ENCODE measurements around the gene SPAG9.
"Not testable (repeated sequence)": the region's sequence is repeated elsewhere in the genome, so short reads cannot be mapped to it uniquely, and the experiment has no call there.

DNA sequence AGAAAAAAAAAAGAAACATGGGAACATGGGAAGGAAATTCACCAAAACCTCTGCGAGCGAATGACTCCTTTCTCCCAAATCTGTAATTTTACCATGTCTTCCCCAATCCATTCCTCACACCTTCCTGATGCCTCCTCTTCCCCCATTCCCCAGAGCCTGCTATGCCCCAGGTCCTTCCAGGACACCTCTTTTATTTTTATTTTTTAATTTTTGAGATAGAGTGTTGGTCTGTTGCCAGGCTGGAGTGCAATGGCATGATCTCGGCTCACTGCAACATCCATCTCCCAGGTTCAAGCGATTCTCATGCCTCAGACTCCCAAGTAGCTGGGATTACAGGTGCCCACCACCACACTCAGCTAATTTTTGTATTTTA lies 179.0 kb downstream of the SPAG9 start:
- TF ChIP-seq, protein P1, sequence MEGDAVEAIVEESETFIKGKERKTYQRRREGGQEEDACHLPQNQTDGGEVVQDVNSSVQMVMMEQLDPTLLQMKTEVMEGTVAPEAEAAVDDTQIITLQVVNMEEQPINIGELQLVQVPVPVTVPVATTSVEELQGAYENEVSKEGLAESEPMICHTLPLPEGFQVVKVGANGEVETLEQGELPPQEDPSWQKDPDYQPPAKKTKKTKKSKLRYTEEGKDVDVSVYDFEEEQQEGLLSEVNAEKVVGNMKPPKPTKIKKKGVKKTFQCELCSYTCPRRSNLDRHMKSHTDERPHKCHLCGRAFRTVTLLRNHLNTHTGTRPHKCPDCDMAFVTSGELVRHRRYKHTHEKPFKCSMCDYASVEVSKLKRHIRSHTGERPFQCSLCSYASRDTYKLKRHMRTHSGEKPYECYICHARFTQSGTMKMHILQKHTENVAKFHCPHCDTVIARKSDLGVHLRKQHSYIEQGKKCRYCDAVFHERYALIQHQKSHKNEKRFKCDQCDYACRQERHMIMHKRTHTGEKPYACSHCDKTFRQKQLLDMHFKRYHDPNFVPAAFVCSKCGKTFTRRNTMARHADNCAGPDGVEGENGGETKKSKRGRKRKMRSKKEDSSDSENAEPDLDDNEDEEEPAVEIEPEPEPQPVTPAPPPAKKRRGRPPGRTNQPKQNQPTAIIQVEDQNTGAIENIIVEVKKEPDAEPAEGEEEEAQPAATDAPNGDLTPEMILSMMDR (IDR thresholded peaks at IDR 0.05; ENCODE audit: poor library complexity): not testable (repeated sequence)
- not testable (repeated sequence) for TF ChIP-seq EZH2phosphoT487 (IDR thresholded peaks at IDR 0.05; ENCODE audit: low read depth, severe bottlenecking, unreplicated experiment); EZH2 (IDR thresholded peaks at IDR 0.05; ENCODE audit: borderline replicate concordance)

Measured in hepatocyte (in vitro differentiated cells).